HEK293 (cell line): ENCODE measurements around the gene EEF2KMT.
"Not testable (repeated sequence)": the region's sequence is repeated elsewhere in the genome, so short reads cannot be mapped to it uniquely, and the experiment has no call there.

Experiments used
- CTCF ChIP-seq: fragments of 450-650 bp; formaldehyde crosslinking; IDR thresholded peaks from 2 replicates; pipeline ENCODE4 v1.5.1; 2016; ENCODE audit warnings: missing biosample characterization, missing genetic modification characterization
- MYNN ChIP-seq: fragments of 450-650 bp; formaldehyde crosslinking; IDR thresholded peaks from 2 replicates; pipeline ENCODE4 v1.5.1; 2016; ENCODE audit warnings: missing biosample characterization, missing genetic modification characterization, borderline replicate concordance
- SP2 ChIP-seq: fragments of 450-650 bp; formaldehyde crosslinking; IDR thresholded peaks from 2 replicates; pipeline ENCODE4 v1.5.1; 2016; ENCODE audit warnings: missing biosample characterization, missing genetic modification characterization
- WT1 ChIP-seq: fragments of 450-650 bp; formaldehyde crosslinking; IDR thresholded peaks from 2 replicates; pipeline ENCODE4 v1.5.1; 2016; ENCODE audit warnings: missing biosample characterization, missing genetic modification characterization
- ZNF202 ChIP-seq: fragments of 450-650 bp; formaldehyde crosslinking; IDR thresholded peaks from 2 replicates; pipeline ENCODE4 v1.5.1; 2016; ENCODE audit warnings: missing biosample characterization, missing genetic modification characterization, borderline replicate concordance
- ZNF23 ChIP-seq: fragments of 450-650 bp; formaldehyde crosslinking; IDR thresholded peaks from 2 replicates; pipeline ENCODE4 v1.5.1; 2016; ENCODE audit warnings: missing biosample characterization, missing genetic modification characterization, borderline replicate concordance
- ZNF24 ChIP-seq: fragments of 450-650 bp; formaldehyde crosslinking; IDR thresholded peaks from 2 replicates; pipeline ENCODE4 v1.5.1; 2016; ENCODE audit warnings: missing biosample characterization, missing genetic modification characterization
- ZNF248 ChIP-seq: fragments of 450-650 bp; formaldehyde crosslinking; IDR thresholded peaks from 2 replicates; pipeline ENCODE4 v1.5.1; 2017; ENCODE audit warnings: missing biosample characterization, missing genetic modification characterization
- ZNF274 ChIP-seq, 2 experiments: fragments of 200-500 bp in 1 of 2; fragments of 450-650 bp in 1 of 2; sonication (Bioruptor generic) in 1 of 2; formaldehyde crosslinking in 1 of 2; IDR thresholded peaks; 2 replicates each; pipeline versions ENCODE4 v1.5.1 to v1.6.1; 2014 to 2016; ENCODE audit warnings: borderline replicate concordance in 1 of 2, inconsistent platforms in 1 of 2, low read length in 1 of 2, missing biosample characterization in 1 of 2, missing genetic modification characterization in 1 of 2
- ZNF350 ChIP-seq: fragments of 450-650 bp; formaldehyde crosslinking; IDR thresholded peaks from 2 replicates; pipeline ENCODE4 v1.5.0; 2017; ENCODE audit warnings: missing biosample characterization, mild to moderate bottlenecking, missing genetic modification characterization
- ZNF362 ChIP-seq: fragments of 450-650 bp; formaldehyde crosslinking; IDR thresholded peaks from 2 replicates; pipeline ENCODE4 v1.5.1; 2016; ENCODE audit warnings: missing biosample characterization, missing genetic modification characterization
- ZNF391 ChIP-seq: fragments of 450-650 bp; formaldehyde crosslinking; IDR thresholded peaks from 2 replicates; pipeline ENCODE4 v1.5.1; 2016; ENCODE audit warnings: low read depth, missing biosample characterization, missing genetic modification characterization, borderline replicate concordance
- ZNF449 ChIP-seq: fragments of 450-650 bp; formaldehyde crosslinking; IDR thresholded peaks from 2 replicates; pipeline ENCODE4 v1.5.1; 2017; ENCODE audit warnings: missing biosample characterization, mild to moderate bottlenecking, missing genetic modification characterization, moderate library complexity

- not testable (repeated sequence) for TF ChIP-seq CTCF (tag by site-specific recombination); SP2 (tag by site-specific recombination); ZNF449 (tag by site-specific recombination); ZNF350 (tag by site-specific recombination); ZNF362 (tag by site-specific recombination); ZNF274 (IDR thresholded peaks at IDR 0.05; ENCODE audit: low read length); ZNF274 (tag by site-specific recombination; IDR thresholded peaks at IDR 0.05; ENCODE audit: borderline replicate concordance); WT1 (tag by site-specific recombination); ZNF248 (tag by site-specific recombination); ZNF24 (tag by site-specific recombination); ZNF391 (tag by site-specific recombination); ZNF23 (tag by site-specific recombination); ZNF202 (tag by site-specific recombination); MYNN (tag by site-specific recombination)
Observed at GRCh38 chr16:5093746-5094145, 3.8 kb downstream of the EEF2KMT start.
